Measurements from ENCODE around the gene KRT32.

DNA sequence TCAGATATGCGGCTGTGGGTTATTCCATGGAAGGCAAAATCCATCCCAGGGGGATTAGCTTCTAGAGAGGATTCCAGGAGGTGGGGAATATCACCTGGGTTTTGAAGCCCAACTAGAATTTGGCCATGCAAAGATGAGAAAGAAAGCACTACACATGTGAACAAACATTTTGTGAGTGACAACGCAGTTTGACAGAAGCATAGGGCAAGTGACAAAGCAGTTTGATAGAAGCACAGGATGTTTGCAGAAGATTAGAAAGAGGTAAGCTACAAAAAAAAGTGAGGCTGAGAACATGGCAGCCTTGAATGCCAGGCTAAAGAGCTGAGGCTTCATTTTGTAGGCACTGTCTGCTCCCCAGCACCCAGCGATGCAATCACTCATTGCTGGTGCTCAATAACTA lies 14.1 kb downstream of the KRT32 start:
- TF ChIP-seq, protein P1, sequence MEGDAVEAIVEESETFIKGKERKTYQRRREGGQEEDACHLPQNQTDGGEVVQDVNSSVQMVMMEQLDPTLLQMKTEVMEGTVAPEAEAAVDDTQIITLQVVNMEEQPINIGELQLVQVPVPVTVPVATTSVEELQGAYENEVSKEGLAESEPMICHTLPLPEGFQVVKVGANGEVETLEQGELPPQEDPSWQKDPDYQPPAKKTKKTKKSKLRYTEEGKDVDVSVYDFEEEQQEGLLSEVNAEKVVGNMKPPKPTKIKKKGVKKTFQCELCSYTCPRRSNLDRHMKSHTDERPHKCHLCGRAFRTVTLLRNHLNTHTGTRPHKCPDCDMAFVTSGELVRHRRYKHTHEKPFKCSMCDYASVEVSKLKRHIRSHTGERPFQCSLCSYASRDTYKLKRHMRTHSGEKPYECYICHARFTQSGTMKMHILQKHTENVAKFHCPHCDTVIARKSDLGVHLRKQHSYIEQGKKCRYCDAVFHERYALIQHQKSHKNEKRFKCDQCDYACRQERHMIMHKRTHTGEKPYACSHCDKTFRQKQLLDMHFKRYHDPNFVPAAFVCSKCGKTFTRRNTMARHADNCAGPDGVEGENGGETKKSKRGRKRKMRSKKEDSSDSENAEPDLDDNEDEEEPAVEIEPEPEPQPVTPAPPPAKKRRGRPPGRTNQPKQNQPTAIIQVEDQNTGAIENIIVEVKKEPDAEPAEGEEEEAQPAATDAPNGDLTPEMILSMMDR (IDR thresholded peaks at IDR 0.05) = no peak
- TF ChIP-seq POLR2AphosphoS5 (IDR thresholded peaks at IDR 0.05; ENCODE audit: insufficient read depth in 1 of 2, low read depth in 1 of 2) (no peak), POLR2A (IDR thresholded peaks at IDR 0.05) (no peak)

Data from vagina (tissue), 2 donors.